ENCODE measurements around the gene ARSG. TPM values are rescaled to one million over a fixed set of nuclear protein-coding genes. Genes with fewer than 3 reads are reported as not detected.
A peak's percentile ranks its signal among the peaks of the same experiment; 100 is the strongest.

Gene ARSG
- total and polyA plus RNA-seq, 9 of the 15 experiments (the other 6 are each of a cell fraction or from before 2014, with no cell fraction given), result 1.0 to 5.6 (median 1.8) TPM

GRCh38 chr17:68255151-68255550 lies 36.1 kb upstream of the ARSG start:
- Histone ChIP-seq H4K20me1 (replicated peaks; ENCODE audit: control insufficient read depth, insufficient read depth, low read length) (no peaks in the 10 kb centered on the region), H3K27me3 (ENCODE audit: control insufficient read depth in 2 of 2, insufficient read depth in 2 of 2, low read length in 2 of 2) (no peaks in the 10 kb centered on the region), H3K36me3 (ENCODE audit: control insufficient read depth, insufficient read depth, low read length) (peaks cover 8% of the 10 kb centered on the region; the same call in 1 of the 3 replicates), H3K9me1 (ENCODE audit: control insufficient read depth, insufficient read depth, low read length) (no peaks in the 10 kb centered on the region), H3K27ac (ENCODE audit: extremely low read depth, low read depth, low read length) (no peak overlapping the region), H3K4me3 (no peak overlapping the region), H3K4me1 (replicated peaks in 1 of 2; ENCODE audit: control insufficient read depth in 2 of 2, insufficient read depth in 2 of 2, low read length in 2 of 2) (peaks cover 0 to 13% of the 10 kb centered on the region in 2 experiments; a peak in 3 of 5 replicates), H3K9me3 (replicated peaks; ENCODE audit: control insufficient read depth, insufficient read depth, low read depth, low read length) (no peaks in the 10 kb centered on the region), H2AFZ (ENCODE audit: low read depth, low read length) (no peak overlapping the region), H3K4me2 (ENCODE audit: insufficient read depth, low read length) (no peak overlapping the region), H3K79me2 (ENCODE audit: control insufficient read depth, insufficient read depth, low read length) (no peaks in the 10 kb centered on the region), H3K9ac (ENCODE audit: insufficient read depth in 1 of 2, low read depth in 2 of 2, low read length in 2 of 2) (no peak overlapping the region)
- TF ChIP-seq DPF2 (IDR thresholded peaks at IDR 0.05) (no peak), GTF2E2 (tag; IDR thresholded peaks at IDR 0.05) (0 out of 2 replicates have a peak, but pooled peaks have one; percentile 56), NFXL1 (CRISPR knock-in tag; IDR thresholded peaks at IDR 0.05) (no peak)
- CTCF ChIA-PET (ENCODE audit: low intra/inter-chr PET ratio), result no interaction called here
- POLR2A ChIA-PET, result no interaction called here
- no TSS peak for BruUV-seq (replicated peaks)
- 57% methylated on average over 4 of the region's 4 CpGs for WGBS (ENCODE audit: insufficient coverage, low coverage, missing lambda C conversion rate)
- no peak for FAIRE-seq
- in situ Hi-C loops (cut with MboI) (loop anchor here (25.0 kb wide), 1 partner anchor 507 kb away; no protein-coding TSS in a partner anchor), intact Hi-C loops (cut with micrococcal nuclease) (no loop called here)
- DNase-seq (ENCODE audit: extremely low read depth in 1 of 4, low spot score in 3 of 4), result no peak
- ATAC-seq, result no peak

- no peak overlapping the region for H3K9ac ChIP-seq (ENCODE audit: insufficient read depth in 1 of 2, low read depth in 2 of 2, low read length in 2 of 2)
- DNase-seq (ENCODE audit: extremely low read depth in 1 of 4, low spot score in 3 of 4), result peak in 2 of 4 experiments; percentile 54 to 64
- in situ Hi-C loops (cut with MboI), result loop anchor here (25.0 kb wide), 1 partner anchor 506 kb away; no protein-coding TSS in a partner anchor
- no peak overlapping the region for H3K4me2 ChIP-seq (ENCODE audit: insufficient read depth, low read length)
- intact Hi-C loops (cut with micrococcal nuclease), result no loop called here
- no peaks in the 10 kb centered on the region for H3K27me3 ChIP-seq (ENCODE audit: control insufficient read depth in 2 of 2, insufficient read depth in 2 of 2, low read length in 2 of 2)
- POLR2A ChIA-PET, result interaction anchor here (0.6 kb wide), 1 partner anchor 188 kb away, joined by 3 read pairs; no protein-coding TSS in a partner anchor
- BruUV-seq (replicated peaks), result no TSS peak
- no peaks in the 10 kb centered on the region for H3K9me1 ChIP-seq (ENCODE audit: control insufficient read depth, insufficient read depth, low read length)
- 21% methylated on average over 5 of the region's 5 CpGs for WGBS (ENCODE audit: insufficient coverage, low coverage, missing lambda C conversion rate)
- peaks cover 0 to 13% of the 10 kb centered on the region in 2 experiments; a peak in 3 of 5 replicates for H3K4me1 ChIP-seq (replicated peaks in 1 of 2; ENCODE audit: control insufficient read depth in 2 of 2, insufficient read depth in 2 of 2, low read length in 2 of 2)
- ATAC-seq, result peak; percentile 81
- no peak overlapping the region for H2AFZ ChIP-seq (ENCODE audit: low read depth, low read length)
- FAIRE-seq, result peak; percentile 70
- H3K36me3 ChIP-seq (ENCODE audit: control insufficient read depth, insufficient read depth, low read length), result peaks cover 8% of the 10 kb centered on the region; the same call in 1 of the 3 replicates
- no peak overlapping the region for H3K4me3 ChIP-seq
- peak overlapping the region; percentile 3; the same call in 1 of the 3 replicates for H3K27ac ChIP-seq (ENCODE audit: extremely low read depth, low read depth, low read length)
- CTCF ChIA-PET (ENCODE audit: low intra/inter-chr PET ratio), result no interaction called here
- H3K79me2 ChIP-seq (ENCODE audit: control insufficient read depth, insufficient read depth, low read length), result no peaks in the 10 kb centered on the region
- no peaks in the 10 kb centered on the region for H4K20me1 ChIP-seq (replicated peaks; ENCODE audit: control insufficient read depth, insufficient read depth, low read length)
- no peaks in the 10 kb centered on the region for H3K9me3 ChIP-seq (replicated peaks; ENCODE audit: control insufficient read depth, insufficient read depth, low read depth, low read length)
- TF ChIP-seq CEBPG (CRISPR knock-in tag; IDR thresholded peaks at IDR 0.05), result no peak
- peak in 1 of 2 experiments; percentile 42; a peak in 1 of 4 replicates for TF ChIP-seq CEBPG (tag; conservative IDR thresholded peaks at IDR 0.05 in 1 of 2, IDR thresholded peaks at IDR 0.05 in 1 of 2)
- TF ChIP-seq NELFE (IDR thresholded peaks at IDR 0.05; ENCODE audit: insufficient read depth, insufficient read length), result no peak
- TF ChIP-seq NFE2L1 (tag; IDR thresholded peaks at IDR 0.05; ENCODE audit: borderline replicate concordance, low read depth), result no peak
- TF ChIP-seq ZC3H4 (CRISPR knock-in tag; IDR thresholded peaks at IDR 0.05; ENCODE audit: borderline replicate concordance), result no peak
- no peak for TF ChIP-seq MXD1 (CRISPR knock-in tag; IDR thresholded peaks at IDR 0.05; ENCODE audit: borderline replicate concordance, poor library complexity, severe bottlenecking)
- TF ChIP-seq NFIC (IDR thresholded peaks at IDR 0.05), result 0 out of 2 replicates have a peak, but pooled peaks have one; percentile 11
- no peak for TF ChIP-seq NFIX (CRISPR knock-in tag; IDR thresholded peaks at IDR 0.05; ENCODE audit: low read depth)
- no peak for TF ChIP-seq BMI1 (IDR thresholded peaks at IDR 0.05; ENCODE audit: low read length)
- no peak for TF ChIP-seq BCL6 (CRISPR knock-in tag; IDR thresholded peaks at IDR 0.05)
- TF ChIP-seq TBL1XR1 (IDR thresholded peaks at IDR 0.05; ENCODE audit: low read length in 2 of 2), result 0 out of 4 replicates have a peak, but pooled peaks of 1 of the 2 experiments have one; percentile 48
- TF ChIP-seq LARP7 (IDR thresholded peaks at IDR 0.05), result no peak
- peak; percentile 27; the same call in 1 of the 2 replicates for TF ChIP-seq EP300 (IDR thresholded peaks at IDR 0.05; ENCODE audit: low read length)
Measured at GRCh38 chr17:68255731-68256538, 35.4 kb upstream of the ARSG start.
